ENCODE results near the gene POLE3. TPM values are rescaled to one million over a fixed set of nuclear protein-coding genes. Genes with fewer than 3 reads are reported as not detected.
"Not testable (repeated sequence)": the region's sequence is repeated elsewhere in the genome, so short reads cannot be mapped to it uniquely, and the experiment has no call there.

The POLE3 gene
- total and polyA plus RNA-seq, 4 donors, result 21.7 to 42.9 (median 28.4) TPM

- no peak for ATAC-seq (ENCODE audit: insufficient read depth, low FRiP score)
- DNase-seq, result no peak
- Histone ChIP-seq H3K4me3 (no peak overlapping the region), H3K36me3 (ENCODE audit: control insufficient read depth in 4 of 4, insufficient read depth in 4 of 4, low read length in 4 of 4) (no peaks in the 10 kb centered on the region), H3K9me3 (ENCODE audit: control insufficient read depth in 4 of 4, insufficient read depth in 3 of 4, low read length in 3 of 4) (no peaks in the 10 kb centered on the region), H3K27me3 (ENCODE audit: control insufficient read depth in 3 of 3, insufficient read depth in 3 of 3, low read length in 2 of 3) (no peaks in the 10 kb centered on the region), H3K9ac (ENCODE audit: insufficient read depth in 1 of 2, low read length in 2 of 2) (no peak overlapping the region), H3K27ac (ENCODE audit: low read depth in 1 of 2, low read length in 1 of 2) (no peak overlapping the region), H3K4me1 (ENCODE audit: control insufficient read depth in 5 of 5, insufficient read depth in 5 of 5, low read length in 5 of 5) (peaks cover 0 to 4% (median 0%) of the 10 kb centered on the region in 5 donors)
- no peak for TF ChIP-seq CTCF (IDR thresholded peaks at IDR 0.05; ENCODE audit: control extremely low read depth, extremely low read depth)
- WGBS, 2 donors, result 43 to 53% methylated on average over 1 of the region's 1 CpG
Observed at GRCh38 chr9:113380869-113381378, 29.6 kb downstream of the POLE3 start.

- H3K27ac ChIP-seq (ENCODE audit: low read depth in 1 of 2, low read length in 1 of 2); H3K27me3 ChIP-seq (ENCODE audit: control insufficient read depth in 3 of 3, insufficient read depth in 3 of 3, low read length in 2 of 3); H3K4me1 ChIP-seq (ENCODE audit: control insufficient read depth in 5 of 5, insufficient read depth in 5 of 5, low read length in 5 of 5); H3K4me3 ChIP-seq; H3K36me3 ChIP-seq (ENCODE audit: control insufficient read depth in 4 of 4, insufficient read depth in 4 of 4, low read length in 4 of 4); H3K9me3 ChIP-seq (ENCODE audit: control insufficient read depth in 4 of 4, insufficient read depth in 3 of 4, low read length in 3 of 4); H3K9ac ChIP-seq (ENCODE audit: insufficient read depth in 1 of 2, low read length in 2 of 2); ATAC-seq (ENCODE audit: insufficient read depth, low FRiP score); DNase-seq: not testable (repeated sequence)
- 90 to 93% methylated on average over 2 of the region's 2 CpGs for WGBS, 2 donors
Observed at GRCh38 chr9:113379829-113380210, 30.7 kb downstream of the POLE3 start.

- H3K27me3 ChIP-seq (ENCODE audit: control insufficient read depth in 3 of 3, insufficient read depth in 3 of 3, low read length in 2 of 3); ATAC-seq (ENCODE audit: insufficient read depth, low FRiP score); DNase-seq; H3K9me3 ChIP-seq (ENCODE audit: control insufficient read depth in 4 of 4, insufficient read depth in 3 of 4, low read length in 3 of 4); H3K4me1 ChIP-seq (ENCODE audit: control insufficient read depth in 5 of 5, insufficient read depth in 5 of 5, low read length in 5 of 5); H3K27ac ChIP-seq (ENCODE audit: low read depth in 1 of 2, low read length in 1 of 2); H3K9ac ChIP-seq (ENCODE audit: insufficient read depth in 1 of 2, low read length in 2 of 2); H3K36me3 ChIP-seq (ENCODE audit: control insufficient read depth in 4 of 4, insufficient read depth in 4 of 4, low read length in 4 of 4); H3K4me3 ChIP-seq: not testable (repeated sequence)
- WGBS, 2 donors, result 66 to 72% methylated on average over 24 of the region's 24 CpGs
Observed at GRCh38 chr9:113379094-113379828, 31.2 kb downstream of the POLE3 start.

GRCh38 chr9:113376634-113377567 lies 33.6 kb downstream of the POLE3 start, which contains the start of gene HDHD3:
Gene HDHD3, minus strand, starts transcription at chr9:113376986. Its CDS starts 2,632 bp downstream, at chr9:113374354.
- 2 to 3% methylated on average over 53 to 74 of the region's 74 CpGs for whole genome bisulfite sequencing, 2 donors
- Histone ChIP-seq H3K4me1 (ENCODE audit: control insufficient read depth in 5 of 5, insufficient read depth in 5 of 5, low read length in 5 of 5) (peaks cover 0 to 7% (median 0%) of the 10 kb centered on the region in 5 donors), H3K27me3 (ENCODE audit: control insufficient read depth in 3 of 3, insufficient read depth in 3 of 3, low read length in 2 of 3) (no peaks in the 10 kb centered on the region), H3K9ac (ENCODE audit: insufficient read depth in 1 of 2, low read length in 2 of 2) (peak within 1 kb of the TSS; percentile 61 to 73), H3K27ac (ENCODE audit: low read depth in 1 of 2, low read length in 1 of 2) (peak within 1 kb of the TSS; percentile 75 to 96), H3K4me3 (peak within 1 kb of the TSS; percentile 85), H3K9me3 (ENCODE audit: control insufficient read depth in 4 of 4, insufficient read depth in 3 of 4, low read length in 3 of 4) (no peaks in the 10 kb centered on the region), H3K36me3 (ENCODE audit: control insufficient read depth in 4 of 4, insufficient read depth in 4 of 4, low read length in 4 of 4) (peaks cover 7 to 16% (median 10%) of the 10 kb centered on the region in 4 donors)
- TF ChIP-seq CTCF (IDR thresholded peaks at IDR 0.05; ENCODE audit: control extremely low read depth, extremely low read depth), result no peak
- peak; percentile 94 for ATAC-seq (ENCODE audit: insufficient read depth, low FRiP score)
- DNase-seq, result peak; percentile 81 to 86 (median 86)

Data from lung (tissue), 12 donors.